HCT116 (cell line): ENCODE results near the gene FAM163B. TPM values are rescaled to one million over a fixed set of nuclear protein-coding genes. Genes with fewer than 3 reads are reported as not detected.

ENCODE experiments used
- ATAC-seq: fragments of 200-7000 bp; cut with Tn5 transposase; 2 replicates; pipeline ENCODE4 v1.9.1; 2020; ENCODE audit warnings: mild to moderate bottlenecking, moderate library complexity
- BruUV-seq: library from RNA; stranded (reverse); fragments of 400-500 nt; replicated peaks from 2 replicates; lab custom pipeline; 2021; lab: Mats Ljungman, UMichigan
- CTCF ChIA-PET: fragments of 300-600 bp; sonication (Branson Sonifier 250); formaldehyde crosslinking; loops from one replicate; lab custom pipeline; 2021; ENCODE audit warnings: antibody characterized with exemption; lab: Charles Lee
- POLR2A ChIA-PET: fragments of 300-600, 350-600 bp; sonication (Branson Sonifier 250); formaldehyde crosslinking; loops from one replicate; lab custom pipeline; 2021; ENCODE audit warnings: antibody characterized with exemption; lab: Charles Lee
- RAD21 ChIA-PET, 2 experiments: fragments of 300-600 bp; sonication (Branson Sonifier 250); formaldehyde crosslinking; loops; one replicate each; lab custom pipeline; 2023; ENCODE audit warnings: low total read pairs in 2 of 2; ENCODE audit not compliant: uncharacterized antibody in 2 of 2, unreplicated experiment in 2 of 2, low non-redundant PET in 1 of 2; lab: Charles Lee
- DNase-seq: peaks from one replicate; pipeline ENCODE4 v3.0.0-alpha.2; 2010; ENCODE audit warnings: low read depth, low spot score
- H2AFZ ChIP-seq: fragments of 200-600 bp; shearing (Covaris generic), sonication (generic); 2 replicates; pipeline ENCODE4 v1.6.1; 2017; ENCODE audit warnings: low read depth, mixed run types, mixed read lengths, antibody characterized with exemption, low read length; ENCODE audit not compliant: poor library complexity, severe bottlenecking
- H3K27ac ChIP-seq: 2 replicates; pipeline ENCODE4 v1.5.1; 2012; ENCODE audit warnings: low read depth, low read length
- H3K27me3 ChIP-seq: fragments of 200-600 bp; sonication (generic); 2 replicates; pipeline ENCODE4 v1.6.1; 2016; ENCODE audit warnings: mixed run types, low read length, mixed read lengths; ENCODE audit not compliant: insufficient read depth
- H3K36me3 ChIP-seq, 2 experiments: fragments of 200-500 bp in 1 of 2; fragments of 200-600 bp in 1 of 2; sonication (Bioruptor generic) in 1 of 2; sonication (generic) in 1 of 2; 2 replicates each; pipeline versions ENCODE4 v1.5.1 to v1.6.1; 2014 to 2016; ENCODE audit warnings: low read length in 2 of 2, inconsistent platforms in 1 of 2, mixed read lengths in 1 of 2, mixed run types in 1 of 2; ENCODE audit not compliant: insufficient read depth in 2 of 2, control insufficient read depth in 1 of 2
- H3K4me1 ChIP-seq, 2 experiments: fragments of 200-600 bp in 1 of 2; sonication (generic) in 1 of 2; 2 replicates each; pipeline versions ENCODE4 v1.5.1 to v1.6.1; 2012 to 2017; ENCODE audit warnings: low read length in 2 of 2, inconsistent platforms in 1 of 2, mild to moderate bottlenecking in 1 of 2, mixed read lengths in 1 of 2, mixed run types in 1 of 2, moderate library complexity in 1 of 2; ENCODE audit not compliant: insufficient read depth in 2 of 2, control insufficient read depth in 1 of 2
- H3K4me2 ChIP-seq: fragments of 200-600 bp; sonication (generic); 2 replicates; pipeline ENCODE4 v1.6.1; 2017; ENCODE audit warnings: mixed run types, low read length, mixed read lengths
- H3K4me3 ChIP-seq, 2 experiments: fragments of 200-600 bp in 1 of 2; sonication (generic) in 1 of 2; replicated peaks in 1 of 2; 2 replicates each; pipeline ENCODE4 v1.5.1; 2011 to 2016; ENCODE audit warnings: low read length in 2 of 2, control low read depth in 1 of 2, low read depth in 1 of 2, mild to moderate bottlenecking in 1 of 2, mixed read lengths in 1 of 2, mixed run types in 1 of 2
- H3K79me2 ChIP-seq: fragments of 200-600 bp; sonication (generic); 2 replicates; pipeline ENCODE4 v1.6.1; 2017; ENCODE audit warnings: mild to moderate bottlenecking, mixed run types, low read length, moderate library complexity, mixed read lengths; ENCODE audit not compliant: insufficient read depth
- H3K9ac ChIP-seq: fragments of 200-600 bp; sonication (generic); 2 replicates; pipeline ENCODE4 v1.6.1; 2016; ENCODE audit warnings: low read length, mixed read lengths
- H3K9me2 ChIP-seq: fragments of 200-600 bp; sonication (generic), shearing (Covaris generic); 2 replicates; pipeline ENCODE4 v1.6.1; 2017; ENCODE audit warnings: mixed run types, mild to moderate bottlenecking, moderate library complexity; ENCODE audit not compliant: insufficient read depth
- H3K9me3 ChIP-seq, 2 experiments: fragments of 200-500 bp in 1 of 2; fragments of 200-600 bp in 1 of 2; sonication (Bioruptor generic) in 1 of 2; sonication (generic) in 1 of 2; 2 replicates each; pipeline ENCODE4 v1.6.1; 2014 to 2017; ENCODE audit warnings: low read length in 2 of 2, mixed read lengths in 2 of 2, inconsistent platforms in 1 of 2, low read depth in 1 of 2, mild to moderate bottlenecking in 1 of 2, mixed run types in 1 of 2, moderate library complexity in 1 of 2; ENCODE audit not compliant: control insufficient read depth in 1 of 2, insufficient read depth in 1 of 2
- H4K20me1 ChIP-seq: fragments of 200-600 bp; sonication (generic), shearing (Covaris generic); 2 replicates; pipeline ENCODE4 v1.6.1; 2017; ENCODE audit warnings: mixed run types, mild to moderate bottlenecking, moderate library complexity; ENCODE audit not compliant: insufficient read depth
- CTCF ChIP-seq, 3 experiments: fragments of 200-600 bp in 1 of 3; sonication (generic) in 1 of 3; IDR thresholded peaks in 2 of 3; conservative IDR thresholded peaks in 1 of 3; 2 replicates each; pipeline ENCODE4 v1.5.1; 2012 to 2017; ENCODE audit warnings: low read depth in 2 of 3, low read length in 2 of 3, antibody characterized with exemption in 1 of 3, borderline replicate concordance in 1 of 3, control low read depth in 1 of 3, mild to moderate bottlenecking in 1 of 3, mixed read lengths in 1 of 3, mixed run types in 1 of 3, moderate library complexity in 1 of 3; ENCODE audit not compliant: insufficient read depth in 1 of 3
- EZH2phosphoT487 ChIP-seq: fragments of 200-600 bp; IDR thresholded peaks from 2 replicates; pipeline ENCODE4 v1.6.1; 2018; ENCODE audit warnings: antibody characterized with exemption, borderline replicate concordance
- MAX ChIP-seq: IDR thresholded peaks from 2 replicates; pipeline ENCODE4 v1.6.1; 2012
- POLR2AphosphoS5 ChIP-seq: IDR thresholded peaks from 2 replicates; pipeline ENCODE4 v1.6.1; 2011; ENCODE audit warnings: mild to moderate bottlenecking, low read depth, low read length, moderate library complexity
- REST ChIP-seq: IDR thresholded peaks from 2 replicates; pipeline ENCODE4 v1.6.1; 2012; ENCODE audit warnings: low read depth
- SP1 ChIP-seq: IDR thresholded peaks from 2 replicates; pipeline ENCODE4 v1.6.1; 2012; ENCODE audit warnings: low read depth
- SRF ChIP-seq: IDR thresholded peaks from 2 replicates; pipeline ENCODE4 v1.6.1; 2012; ENCODE audit warnings: low read depth
- intact Hi-C: fragments of 100-400 bp; cut with micrococcal nuclease; formaldehyde crosslinking; loops from 2 replicates; pipeline ENCODE4 v1.10.0; 2022
- total RNA-seq: library from RNA; stranded (reverse); gene quantifications from one replicate; pipeline ENCODE4 v1.2.1, GENCODE V29; 2021; ENCODE audit not compliant: unreplicated experiment

FAM163B gene
- total RNA-seq, 1 experiment from 2014 or later: not detected

GRCh38 chr9:133649194-133649593 is 40.0 kb upstream of the FAM163B start:
- no TSS peak for BruUV-seq
- intact Hi-C loops: no loop called here

More at GRCh38 chr9:133649194-133649593, 40.0 kb upstream of the FAM163B start:
- Histone ChIP-seq H3K4me1 (no peaks in the 10 kb centered on the region), H3K79me2 (no peaks in the 10 kb centered on the region), H4K20me1 (no peaks in the 10 kb centered on the region), H3K9ac (no peak overlapping the region), H2AFZ (no peak overlapping the region), H3K9me3 (no peaks in the 10 kb centered on the region), H3K4me2 (no peak overlapping the region), H3K4me3 (no peak overlapping the region), H3K9me2 (no peaks in the 10 kb centered on the region), H3K27me3 (peaks cover 25% of the 10 kb centered on the region; the same call in 1 of the 2 replicates), H3K27ac (no peak overlapping the region), H3K36me3 (no peaks in the 10 kb centered on the region)
- POLR2A ChIA-PET: no interaction called here
- TF ChIP-seq CTCF (IDR thresholded peaks at IDR 0.05 in 2 of 3, conservative IDR thresholded peaks at IDR 0.05 in 1 of 3; ENCODE audit: borderline replicate concordance in 1 of 3, insufficient read depth in 1 of 3, low read depth in 2 of 3, low read length in 2 of 3) (no peak), MAX (no peak), SRF (no peak), SP1 (no peak), POLR2AphosphoS5 (no peak), REST (no peak), EZH2phosphoT487 (no peak)
- ATAC-seq (no peak), DNase-seq (no peak)
- CTCF ChIA-PET: no interaction called here
- RAD21 ChIA-PET: no interaction called here
